GM12878 (cell line): ENCODE results near the gene SMTNL1. TPM values are rescaled to one million over a fixed set of nuclear protein-coding genes. Genes with fewer than 3 reads are reported as not detected.

Experiments used
- ASH2L ChIP-seq: fragments of 300-600, 200-600 bp; sonication (generic); IDR thresholded peaks from 2 replicates; pipeline ENCODE4 v1.6.1; 2017; ENCODE audit warnings: low read depth, mild to moderate bottlenecking, borderline replicate concordance
- BHLHE40 ChIP-seq, 2 experiments: fragments of 450-650 bp in 1 of 2; IDR thresholded peaks; 2 replicates each; pipeline ENCODE4 v1.6.1; 2011 to 2017; ENCODE audit warnings: low read depth in 2 of 2, borderline replicate concordance in 1 of 2, improper control_type of control experiment in 1 of 2, low read length in 1 of 2, mild to moderate bottlenecking in 1 of 2
- CUX1 ChIP-seq: IDR thresholded peaks from 2 replicates; pipeline ENCODE4 v1.6.1; 2012; ENCODE audit warnings: improper control_type of control experiment, low read depth, low read length; ENCODE audit not compliant: insufficient replicate concordance
- NFXL1 ChIP-seq: fragments of 450-650 bp; IDR thresholded peaks from 2 replicates; pipeline ENCODE4 v1.6.1; 2017; ENCODE audit warnings: antibody characterized with exemption, mild to moderate bottlenecking, borderline replicate concordance
- NRF1 ChIP-seq: conservative IDR thresholded peaks from 2 replicates; pipeline ENCODE4 v1.6.1; 2011; ENCODE audit warnings: mild to moderate bottlenecking, low read depth, low read length, improper control_type of control experiment
- PBX3 ChIP-seq: IDR thresholded peaks from 2 replicates; pipeline ENCODE4 v1.6.1; 2011; ENCODE audit warnings: mild to moderate bottlenecking, low read depth, low read length, moderate library complexity; ENCODE audit not compliant: insufficient replicate concordance
- SMC3 ChIP-seq: IDR thresholded peaks from 2 replicates; pipeline ENCODE4 v1.6.1; 2011; ENCODE audit warnings: low read length, improper control_type of control experiment, borderline replicate concordance
- ZSCAN29 ChIP-seq: fragments of 450-650 bp; IDR thresholded peaks from 2 replicates; pipeline ENCODE4 v1.6.1; 2017; ENCODE audit warnings: mild to moderate bottlenecking, moderate library complexity
- polyA plus RNA-seq, 11 experiments: library from polyadenylated mRNA; depleted of rRNA in 4 of 11; unstranded in 6 of 11; stranded (reverse) in 5 of 11; fragments of >200 nt; fragmentation: Nextera tagmentation in 4 of 11; fragmentation: Illumina TruSeq in 1 of 11; extraction: Ambion mirVana in 4 of 11; extraction: Trizol in 1 of 11; gene quantifications; 1 replicate in 1 of 11; 2 replicates in 10 of 11; pipeline versions ENCODE4 v1.2.1 to v1.2.3, GENCODE V29; 2011 to 2016; ENCODE audit warnings: inconsistent platforms in 2 of 11, missing spikeins in 2 of 11, low read depth in 1 of 11
- total RNA-seq, 4 experiments: library from RNA; depleted of rRNA in 3 of 4; stranded (reverse); fragments of >200 nt in 3 of 4; fragmentation: Illumina TruSeq in 1 of 4; extraction: Trizol in 1 of 4; gene quantifications; 2 replicates each; pipeline versions ENCODE4 v1.2.1 to v1.2.3, GENCODE V29; 2013 to 2021
- TF ChIP-seq, protein P1 (sequence below): fragments of 450-650 bp; IDR thresholded peaks from 2 replicates; pipeline ENCODE4 v1.6.1; 2017; ENCODE audit warnings: antibody characterized with exemption, mild to moderate bottlenecking, moderate library complexity
- TF ChIP-seq, protein P2 (sequence below): IDR thresholded peaks from 2 replicates; pipeline ENCODE4 v1.6.1; 2011; ENCODE audit warnings: low read depth, low read length, improper control_type of control experiment, borderline replicate concordance
- TF ChIP-seq, protein P3 (sequence below): fragments of 450-650 bp; IDR thresholded peaks from 2 replicates; pipeline ENCODE4 v1.6.1; 2017; ENCODE audit warnings: mild to moderate bottlenecking
- TF ChIP-seq, protein P4 (sequence below): IDR thresholded peaks from 2 replicates; pipeline ENCODE4 v1.6.1; 2012; ENCODE audit warnings: low read depth, low read length, improper control_type of control experiment

The SMTNL1 gene
- total and polyA plus RNA-seq, 10 of the 15 experiments (the other 5 are each of a cell fraction or from before 2014, with no cell fraction given), result 0.06 to 0.17 (median 0.10) TPM; not detected in 7

DNA sequence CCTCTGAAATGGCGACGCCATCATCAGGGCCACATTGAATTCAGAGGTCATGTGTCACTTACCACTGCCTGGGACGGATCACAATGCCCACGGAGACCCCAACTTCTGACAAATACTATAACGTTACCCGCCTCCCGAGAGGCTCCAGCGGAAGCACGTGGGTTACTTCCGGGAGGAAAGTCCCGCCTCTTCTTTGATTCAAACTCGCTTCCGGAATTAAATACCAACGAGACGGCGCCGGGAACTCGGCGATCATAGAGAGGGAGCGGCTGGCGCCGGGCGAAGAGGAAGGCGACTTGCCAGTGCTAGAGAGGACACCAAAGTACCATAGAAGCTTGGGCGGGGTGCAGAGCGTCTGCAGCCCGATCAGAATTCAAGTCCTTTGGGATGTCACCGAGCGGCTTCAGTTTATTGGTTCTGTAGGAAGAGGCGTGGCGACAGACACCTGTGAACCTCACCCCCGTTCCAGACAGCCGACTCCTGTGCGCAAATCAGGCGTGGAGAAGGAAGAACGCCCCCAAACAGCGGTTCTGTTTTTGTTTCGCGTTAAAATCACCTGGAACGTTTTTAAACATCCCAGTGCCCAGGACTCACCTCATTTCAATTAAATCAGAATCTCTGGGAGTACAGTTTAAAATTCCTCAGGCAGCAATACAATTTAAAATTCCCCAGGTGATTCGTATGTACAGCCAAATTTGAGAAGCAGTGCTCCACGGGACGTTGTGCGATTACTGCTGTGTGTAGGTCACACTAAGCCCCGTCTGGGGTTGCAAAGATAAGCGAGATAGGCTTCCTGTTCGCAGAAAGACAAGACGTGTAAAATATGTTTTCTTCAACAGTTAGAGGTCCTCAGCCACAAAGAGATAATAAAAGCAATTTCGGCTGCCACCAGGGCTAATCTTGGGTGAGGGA is 6.5 kb upstream of the SMTNL1 start, which contains the start of gene TIMM10 (continued):
- TF ChIP-seq BHLHE40 (IDR thresholded peaks at IDR 0.05; ENCODE audit: borderline replicate concordance in 1 of 2, low read depth in 2 of 2, low read length in 1 of 2), result peak; percentile 5 to 44; a peak in 2 of 4 replicates
- TF ChIP-seq PBX3, result peak; percentile 16
- TF ChIP-seq, protein P1, sequence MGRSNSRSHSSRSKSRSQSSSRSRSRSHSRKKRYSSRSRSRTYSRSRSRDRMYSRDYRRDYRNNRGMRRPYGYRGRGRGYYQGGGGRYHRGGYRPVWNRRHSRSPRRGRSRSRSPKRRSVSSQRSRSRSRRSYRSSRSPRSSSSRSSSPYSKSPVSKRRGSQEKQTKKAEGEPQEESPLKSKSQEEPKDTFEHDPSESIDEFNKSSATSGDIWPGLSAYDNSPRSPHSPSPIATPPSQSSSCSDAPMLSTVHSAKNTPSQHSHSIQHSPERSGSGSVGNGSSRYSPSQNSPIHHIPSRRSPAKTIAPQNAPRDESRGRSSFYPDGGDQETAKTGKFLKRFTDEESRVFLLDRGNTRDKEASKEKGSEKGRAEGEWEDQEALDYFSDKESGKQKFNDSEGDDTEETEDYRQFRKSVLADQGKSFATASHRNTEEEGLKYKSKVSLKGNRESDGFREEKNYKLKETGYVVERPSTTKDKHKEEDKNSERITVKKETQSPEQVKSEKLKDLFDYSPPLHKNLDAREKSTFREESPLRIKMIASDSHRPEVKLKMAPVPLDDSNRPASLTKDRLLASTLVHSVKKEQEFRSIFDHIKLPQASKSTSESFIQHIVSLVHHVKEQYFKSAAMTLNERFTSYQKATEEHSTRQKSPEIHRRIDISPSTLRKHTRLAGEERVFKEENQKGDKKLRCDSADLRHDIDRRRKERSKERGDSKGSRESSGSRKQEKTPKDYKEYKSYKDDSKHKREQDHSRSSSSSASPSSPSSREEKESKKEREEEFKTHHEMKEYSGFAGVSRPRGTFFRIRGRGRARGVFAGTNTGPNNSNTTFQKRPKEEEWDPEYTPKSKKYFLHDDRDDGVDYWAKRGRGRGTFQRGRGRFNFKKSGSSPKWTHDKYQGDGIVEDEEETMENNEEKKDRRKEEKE, result no peak
- TF ChIP-seq, protein P2, sequence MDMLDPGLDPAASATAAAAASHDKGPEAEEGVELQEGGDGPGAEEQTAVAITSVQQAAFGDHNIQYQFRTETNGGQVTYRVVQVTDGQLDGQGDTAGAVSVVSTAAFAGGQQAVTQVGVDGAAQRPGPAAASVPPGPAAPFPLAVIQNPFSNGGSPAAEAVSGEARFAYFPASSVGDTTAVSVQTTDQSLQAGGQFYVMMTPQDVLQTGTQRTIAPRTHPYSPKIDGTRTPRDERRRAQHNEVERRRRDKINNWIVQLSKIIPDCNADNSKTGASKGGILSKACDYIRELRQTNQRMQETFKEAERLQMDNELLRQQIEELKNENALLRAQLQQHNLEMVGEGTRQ, result peak; percentile 39; the same call in 1 of the 2 replicates
- TF ChIP-seq, protein P3, sequence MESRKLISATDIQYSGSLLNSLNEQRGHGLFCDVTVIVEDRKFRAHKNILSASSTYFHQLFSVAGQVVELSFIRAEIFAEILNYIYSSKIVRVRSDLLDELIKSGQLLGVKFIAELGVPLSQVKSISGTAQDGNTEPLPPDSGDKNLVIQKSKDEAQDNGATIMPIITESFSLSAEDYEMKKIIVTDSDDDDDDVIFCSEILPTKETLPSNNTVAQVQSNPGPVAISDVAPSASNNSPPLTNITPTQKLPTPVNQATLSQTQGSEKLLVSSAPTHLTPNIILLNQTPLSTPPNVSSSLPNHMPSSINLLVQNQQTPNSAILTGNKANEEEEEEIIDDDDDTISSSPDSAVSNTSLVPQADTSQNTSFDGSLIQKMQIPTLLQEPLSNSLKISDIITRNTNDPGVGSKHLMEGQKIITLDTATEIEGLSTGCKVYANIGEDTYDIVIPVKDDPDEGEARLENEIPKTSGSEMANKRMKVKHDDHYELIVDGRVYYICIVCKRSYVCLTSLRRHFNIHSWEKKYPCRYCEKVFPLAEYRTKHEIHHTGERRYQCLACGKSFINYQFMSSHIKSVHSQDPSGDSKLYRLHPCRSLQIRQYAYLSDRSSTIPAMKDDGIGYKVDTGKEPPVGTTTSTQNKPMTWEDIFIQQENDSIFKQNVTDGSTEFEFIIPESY, result 0 out of 2 replicates have a peak, but pooled peaks have one; percentile 11
- TF ChIP-seq, protein P4, sequence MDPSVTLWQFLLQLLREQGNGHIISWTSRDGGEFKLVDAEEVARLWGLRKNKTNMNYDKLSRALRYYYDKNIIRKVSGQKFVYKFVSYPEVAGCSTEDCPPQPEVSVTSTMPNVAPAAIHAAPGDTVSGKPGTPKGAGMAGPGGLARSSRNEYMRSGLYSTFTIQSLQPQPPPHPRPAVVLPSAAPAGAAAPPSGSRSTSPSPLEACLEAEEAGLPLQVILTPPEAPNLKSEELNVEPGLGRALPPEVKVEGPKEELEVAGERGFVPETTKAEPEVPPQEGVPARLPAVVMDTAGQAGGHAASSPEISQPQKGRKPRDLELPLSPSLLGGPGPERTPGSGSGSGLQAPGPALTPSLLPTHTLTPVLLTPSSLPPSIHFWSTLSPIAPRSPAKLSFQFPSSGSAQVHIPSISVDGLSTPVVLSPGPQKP, result peak; percentile 90
- 0 out of 2 replicates have a peak, but pooled peaks have one; percentile 20 for TF ChIP-seq NRF1
- no peak for TF ChIP-seq NFXL1
- TF ChIP-seq CUX1, result no peak
- no peak for TF ChIP-seq ASH2L
- no peak for TF ChIP-seq ZSCAN29
- TF ChIP-seq SMC3, result no peak; the same call in 1 of the 2 replicates
